IPS DF 6.9 (cell line): ENCODE measurements around the gene PDE10A.

Experiments used
- DNase-seq: peaks from one replicate; pipeline ENCODE4 v3.0.0-alpha.2; 2013; ENCODE audit warnings: low read depth, low spot score
- H3K27ac ChIP-seq: one replicate; pipeline ENCODE4 v1.5.1; 2013; ENCODE audit warnings: low read length, control low read depth
- H3K27me3 ChIP-seq: 2 replicates; pipeline ENCODE4 v1.6.1; 2013; ENCODE audit warnings: mild to moderate bottlenecking, low read length; ENCODE audit not compliant: control insufficient read depth, insufficient read depth
- H3K36me3 ChIP-seq: 2 replicates; pipeline ENCODE4 v1.6.1; 2013; ENCODE audit warnings: low read length; ENCODE audit not compliant: control insufficient read depth, insufficient read depth
- H3K4me1 ChIP-seq: 2 replicates; pipeline ENCODE4 v1.6.1; 2013; ENCODE audit warnings: low read length; ENCODE audit not compliant: control insufficient read depth, insufficient read depth
- H3K4me3 ChIP-seq: 2 replicates; pipeline ENCODE4 v1.5.1; 2013; ENCODE audit warnings: mild to moderate bottlenecking, low read length
- H3K9me3 ChIP-seq: 2 replicates; pipeline ENCODE4 v1.6.1; 2013; ENCODE audit warnings: low read length, inconsistent platforms; ENCODE audit not compliant: control insufficient read depth, insufficient read depth
- WGBS: extraction: QIAGEN DNeasy Blood & Tissue Kit; methylation state at CpG from one replicate; pipeline ENCODE4 v1.1.7; 2013; ENCODE audit warnings: mixed read lengths, missing lambda C conversion rate; ENCODE audit not compliant: insufficient read length, insufficient coverage; 5-methylcytosine and 5-hydroxymethylcytosine counted together

Gene PDE10A

DNA sequence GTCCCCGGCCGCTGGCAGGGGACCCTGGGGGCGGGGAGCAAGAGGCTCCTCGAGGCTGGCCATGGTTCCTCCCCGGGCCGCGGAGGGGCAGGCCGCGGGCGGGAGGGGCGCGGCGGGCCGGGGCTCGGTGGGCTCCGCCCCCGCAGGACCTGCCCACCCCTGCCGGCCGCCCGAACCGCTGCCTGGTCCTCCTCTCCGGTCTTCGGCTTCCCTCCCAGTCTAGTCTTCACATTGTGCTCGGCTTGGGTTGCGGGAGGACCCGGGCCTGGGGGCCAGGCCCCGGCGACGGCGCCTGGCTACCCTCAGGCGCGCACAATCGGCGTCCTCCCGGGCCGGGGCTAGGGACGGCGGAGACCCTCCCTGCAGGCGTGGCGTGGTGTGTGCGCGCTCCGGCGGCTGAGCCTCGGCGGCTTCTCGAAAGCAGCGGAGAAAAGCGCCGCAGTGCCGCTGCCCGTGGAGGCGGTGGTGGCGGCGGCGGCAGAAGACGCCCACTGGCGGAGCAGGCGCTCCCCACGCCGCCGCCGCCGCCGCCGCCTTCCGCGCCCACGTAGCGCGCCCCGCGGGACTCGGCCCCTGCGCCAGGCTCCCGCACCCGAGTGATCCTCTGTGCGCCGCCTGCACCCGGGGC, at the start of gene PDE10A:
PDE10A (minus strand) TSS at position 493 of the 628 bp plus-strand sequence; CDS start at position 63, 430 bp downstream.
- H3K4me1 ChIP-seq = peaks cover 3% of the 10 kb centered on the region
- no peaks in the 10 kb centered on the region for H3K9me3 ChIP-seq
- peaks cover 54% of the 10 kb centered on the region for H3K27me3 ChIP-seq
- peak within 1 kb of the TSS; percentile 47; the same call in 1 of the 2 replicates for H3K4me3 ChIP-seq
- no peaks in the 10 kb centered on the region for H3K36me3 ChIP-seq
- WGBS = no CpG with 5 or more reads among the region's 80 CpGs
- no peak for DNase-seq
- H3K27ac ChIP-seq = no peak within 1 kb of the TSS

- H3K27ac ChIP-seq = no peak overlapping the region
- H3K36me3 ChIP-seq = no peaks in the 10 kb centered on the region
- no CpG with 5 or more reads among the region's 23 CpGs for WGBS
- no peak overlapping the region for H3K4me3 ChIP-seq
- no peak for DNase-seq
- no peaks in the 10 kb centered on the region for H3K9me3 ChIP-seq
- H3K4me1 ChIP-seq = peaks cover 3% of the 10 kb centered on the region; the same call in 1 of the 2 replicates
- no peaks in the 10 kb centered on the region for H3K27me3 ChIP-seq
Measured at GRCh38 chr6:165708985-165709576, 46.0 kb upstream of the PDE10A start.

DNA sequence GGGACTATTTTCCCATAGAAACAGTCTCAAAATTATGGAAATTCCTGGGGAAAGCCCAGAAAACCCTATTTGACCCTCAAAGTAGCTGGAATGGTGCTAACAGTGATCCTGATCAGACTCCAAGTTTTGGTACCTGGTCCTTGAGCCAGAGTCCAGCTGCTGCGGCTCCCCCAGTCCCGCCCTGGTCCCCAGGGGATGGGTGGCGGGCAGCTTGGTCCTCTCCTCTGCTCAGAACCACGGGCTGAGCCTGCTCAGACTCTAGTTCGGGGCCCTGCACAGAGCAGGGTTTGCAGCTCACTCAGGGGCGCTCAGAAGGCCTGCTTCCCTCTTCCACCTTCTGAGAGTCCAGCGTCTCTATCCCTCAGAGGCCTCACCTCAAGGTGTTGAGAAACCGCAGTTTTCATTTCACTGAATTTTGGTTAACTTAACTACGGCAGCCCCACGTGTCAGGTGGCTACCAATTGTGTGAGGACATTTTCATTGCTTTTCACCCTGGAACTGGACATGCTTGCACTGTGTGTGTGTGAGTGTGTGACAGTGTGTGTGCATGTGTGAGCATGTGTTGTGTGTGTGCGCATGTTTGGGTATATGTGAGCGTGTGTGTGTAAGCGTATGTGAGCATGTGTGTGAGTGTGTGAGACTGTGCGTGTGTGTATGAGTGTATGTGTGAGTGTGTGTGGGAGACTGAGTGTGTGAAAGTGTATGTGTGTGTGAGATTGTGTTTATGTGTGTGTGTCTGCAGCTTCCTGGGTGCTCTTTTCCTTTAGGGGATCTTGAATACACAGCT, 44.2 kb upstream of the PDE10A start:
- no peak overlapping the region for H3K4me3 ChIP-seq
- no peak for DNase-seq
- peaks cover 3% of the 10 kb centered on the region; the same call in 1 of the 2 replicates for H3K4me1 ChIP-seq
- H3K9me3 ChIP-seq = no peaks in the 10 kb centered on the region
- H3K27me3 ChIP-seq = no peaks in the 10 kb centered on the region
- H3K36me3 ChIP-seq = no peaks in the 10 kb centered on the region
- WGBS = 95% methylated on average over 4 of the region's 14 CpGs
- H3K27ac ChIP-seq = no peak overlapping the region

DNA sequence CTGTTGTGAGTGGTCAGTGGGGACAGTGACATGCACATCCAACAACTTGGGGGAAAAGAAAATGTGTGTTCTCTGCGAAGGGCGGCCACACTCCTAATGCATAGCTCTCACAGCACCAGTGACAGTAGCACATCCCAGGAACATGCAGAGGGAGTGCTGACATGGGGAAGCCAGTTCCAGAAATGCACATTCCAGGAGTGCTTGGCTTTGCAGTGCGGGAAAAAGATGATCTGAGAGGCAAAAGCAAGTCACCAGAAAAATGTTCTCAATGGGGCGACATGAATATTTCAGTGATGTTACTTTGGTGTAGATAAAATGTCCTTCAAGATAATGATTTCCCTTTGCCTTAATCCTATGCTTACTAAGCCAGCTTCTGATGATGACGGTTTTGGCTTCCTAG, 42.9 kb upstream of the PDE10A start:
- Histone ChIP-seq H3K4me1 (peaks cover 2% of the 10 kb centered on the region; the same call in 1 of the 2 replicates), H3K9me3 (no peaks in the 10 kb centered on the region), H3K27ac (no peak overlapping the region), H3K36me3 (no peaks in the 10 kb centered on the region), H3K27me3 (no peaks in the 10 kb centered on the region), H3K4me3 (no peak overlapping the region)
- WGBS = no CpG with 5 or more reads among the region's 5 CpGs
- DNase-seq = no peak

- Histone ChIP-seq H3K27me3 (no peaks in the 10 kb centered on the region), H3K36me3 (no peaks in the 10 kb centered on the region), H3K9me3 (no peaks in the 10 kb centered on the region), H3K4me1 (no peaks in the 10 kb centered on the region), H3K4me3 (no peak overlapping the region), H3K27ac (no peak overlapping the region)
- WGBS = no CpG with 5 or more reads among the region's 9 CpGs
- no peak for DNase-seq
Measured at GRCh38 chr6:165704045-165704748, 41.2 kb upstream of the PDE10A start.

DNA sequence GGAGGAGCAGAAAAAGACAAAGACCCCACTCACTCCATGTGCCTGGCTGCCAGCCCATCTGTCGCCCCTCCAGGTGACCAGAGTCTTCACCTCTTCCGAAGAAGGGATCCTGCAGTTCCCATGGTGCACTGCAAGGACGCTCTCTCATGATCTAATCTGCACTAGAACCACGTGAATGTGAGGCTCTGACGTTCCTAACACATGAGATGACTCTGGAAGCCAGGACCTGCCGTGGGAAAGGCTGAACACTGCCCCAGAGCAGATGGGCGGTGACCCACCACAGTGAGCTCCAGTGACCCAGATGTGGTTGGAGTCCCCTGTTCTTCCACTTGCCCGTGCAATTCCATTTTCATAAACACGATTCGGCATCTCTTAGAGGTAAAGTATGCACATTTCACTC, 39.6 kb upstream of the PDE10A start:
- no CpG with 5 or more reads among the region's 10 CpGs for WGBS
- Histone ChIP-seq H3K4me1 (no peaks in the 10 kb centered on the region), H3K27ac (no peak overlapping the region), H3K27me3 (no peaks in the 10 kb centered on the region), H3K36me3 (no peaks in the 10 kb centered on the region), H3K4me3 (no peak overlapping the region), H3K9me3 (no peaks in the 10 kb centered on the region)
- no peak for DNase-seq

GRCh38 chr6:165701564-165702354, 38.7 kb upstream of the PDE10A start:
- no peak for DNase-seq
- no peak overlapping the region for H3K4me3 ChIP-seq
- H3K4me1 ChIP-seq = no peaks in the 10 kb centered on the region
- H3K9me3 ChIP-seq = no peaks in the 10 kb centered on the region
- H3K27me3 ChIP-seq = no peaks in the 10 kb centered on the region
- H3K27ac ChIP-seq = no peak overlapping the region
- no CpG with 5 or more reads among the region's 11 CpGs for WGBS
- no peaks in the 10 kb centered on the region for H3K36me3 ChIP-seq

GRCh38 chr6:165701005-165701404, 38.0 kb upstream of the PDE10A start:
- no peaks in the 10 kb centered on the region for H3K27me3 ChIP-seq
- no CpG with 5 or more reads among the region's 4 CpGs for WGBS
- no peaks in the 10 kb centered on the region for H3K36me3 ChIP-seq
- no peak for DNase-seq
- H3K9me3 ChIP-seq = no peaks in the 10 kb centered on the region
- H3K4me3 ChIP-seq = no peak overlapping the region
- no peak overlapping the region for H3K27ac ChIP-seq
- no peaks in the 10 kb centered on the region for H3K4me1 ChIP-seq

GRCh38 chr6:165698868-165699267, 35.8 kb upstream of the PDE10A start:
- Histone ChIP-seq H3K27me3 (no peaks in the 10 kb centered on the region), H3K4me1 (0 out of 2 replicates have a peak, but pooled peaks cover 3% of the 10 kb centered on the region), H3K9me3 (no peaks in the 10 kb centered on the region), H3K4me3 (no peak overlapping the region), H3K27ac (no peak overlapping the region), H3K36me3 (no peaks in the 10 kb centered on the region)
- DNase-seq = no peak

- no peak for DNase-seq
- Histone ChIP-seq H3K27ac (no peak overlapping the region), H3K36me3 (no peaks in the 10 kb centered on the region), H3K9me3 (no peaks in the 10 kb centered on the region), H3K4me3 (no peak overlapping the region), H3K27me3 (no peaks in the 10 kb centered on the region), H3K4me1 (0 out of 2 replicates have a peak, but pooled peaks cover 3% of the 10 kb centered on the region)
- no CpG with 5 or more reads among the region's 1 CpG for WGBS
Measured at GRCh38 chr6:165697171-165697570, 34.1 kb upstream of the PDE10A start.
